PFSK-1 (cell line): ENCODE data around the gene CMIP.

ENCODE experiments used
- FOXP2 ChIP-seq: optimal IDR thresholded peaks from 2 replicates; pipeline ENCODE3; 2011; ENCODE audit warnings: borderline replicate concordance, control low read depth, inconsistent platforms; ENCODE audit not compliant: insufficient read depth; ENCODE audit errors: extremely low read length, extremely low read depth
- POLR2AphosphoS5 ChIP-seq: IDR thresholded peaks from 2 replicates; pipeline ENCODE4 v1.6.1; 2012; ENCODE audit warnings: low read depth, mild to moderate bottlenecking, control low read depth, low read length, moderate library complexity
- SIN3A ChIP-seq: IDR thresholded peaks from 2 replicates; pipeline ENCODE4 v1.6.1; 2012; ENCODE audit warnings: mild to moderate bottlenecking, low read length, moderate library complexity, borderline replicate concordance; ENCODE audit not compliant: insufficient read depth
- TAF1 ChIP-seq: IDR thresholded peaks from 2 replicates; pipeline ENCODE4 v1.6.1; 2012; ENCODE audit warnings: low read length, control low read depth, borderline replicate concordance; ENCODE audit not compliant: insufficient read depth
- TF ChIP-seq, protein P1 (sequence below), 2 experiments: IDR thresholded peaks; 2 replicates each; pipeline versions ENCODE4 v1.6.1 to v1.8.0; 2011 to 2012; ENCODE audit warnings: low read depth in 2 of 2, low read length in 2 of 2, control low read depth in 1 of 2, inconsistent platforms in 1 of 2, mild to moderate bottlenecking in 1 of 2, moderate library complexity in 1 of 2; ENCODE audit not compliant: insufficient read depth in 1 of 2

DNA sequence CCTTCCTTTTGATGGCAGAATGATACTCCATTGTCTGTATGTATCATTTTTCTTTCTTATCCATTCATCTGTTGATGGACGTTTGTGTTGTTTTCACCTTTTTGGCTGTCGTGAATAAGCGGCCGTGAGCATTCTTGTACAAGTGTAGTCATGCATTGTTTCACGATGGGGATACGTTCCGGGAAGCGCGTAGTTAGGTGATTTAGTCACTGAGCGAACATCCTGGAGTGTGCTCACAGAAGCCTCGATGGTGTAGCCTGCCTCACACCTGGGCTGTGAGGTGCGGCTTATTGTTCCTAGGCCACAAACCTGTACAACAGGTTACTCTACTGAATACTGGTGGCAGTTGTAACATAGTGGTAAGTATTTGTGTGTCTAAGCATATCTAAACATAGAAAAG, 136.5 kb downstream of the CMIP start:
- TF ChIP-seq SIN3A: no peak
- TF ChIP-seq POLR2AphosphoS5: no peak
- TF ChIP-seq, protein P1, sequence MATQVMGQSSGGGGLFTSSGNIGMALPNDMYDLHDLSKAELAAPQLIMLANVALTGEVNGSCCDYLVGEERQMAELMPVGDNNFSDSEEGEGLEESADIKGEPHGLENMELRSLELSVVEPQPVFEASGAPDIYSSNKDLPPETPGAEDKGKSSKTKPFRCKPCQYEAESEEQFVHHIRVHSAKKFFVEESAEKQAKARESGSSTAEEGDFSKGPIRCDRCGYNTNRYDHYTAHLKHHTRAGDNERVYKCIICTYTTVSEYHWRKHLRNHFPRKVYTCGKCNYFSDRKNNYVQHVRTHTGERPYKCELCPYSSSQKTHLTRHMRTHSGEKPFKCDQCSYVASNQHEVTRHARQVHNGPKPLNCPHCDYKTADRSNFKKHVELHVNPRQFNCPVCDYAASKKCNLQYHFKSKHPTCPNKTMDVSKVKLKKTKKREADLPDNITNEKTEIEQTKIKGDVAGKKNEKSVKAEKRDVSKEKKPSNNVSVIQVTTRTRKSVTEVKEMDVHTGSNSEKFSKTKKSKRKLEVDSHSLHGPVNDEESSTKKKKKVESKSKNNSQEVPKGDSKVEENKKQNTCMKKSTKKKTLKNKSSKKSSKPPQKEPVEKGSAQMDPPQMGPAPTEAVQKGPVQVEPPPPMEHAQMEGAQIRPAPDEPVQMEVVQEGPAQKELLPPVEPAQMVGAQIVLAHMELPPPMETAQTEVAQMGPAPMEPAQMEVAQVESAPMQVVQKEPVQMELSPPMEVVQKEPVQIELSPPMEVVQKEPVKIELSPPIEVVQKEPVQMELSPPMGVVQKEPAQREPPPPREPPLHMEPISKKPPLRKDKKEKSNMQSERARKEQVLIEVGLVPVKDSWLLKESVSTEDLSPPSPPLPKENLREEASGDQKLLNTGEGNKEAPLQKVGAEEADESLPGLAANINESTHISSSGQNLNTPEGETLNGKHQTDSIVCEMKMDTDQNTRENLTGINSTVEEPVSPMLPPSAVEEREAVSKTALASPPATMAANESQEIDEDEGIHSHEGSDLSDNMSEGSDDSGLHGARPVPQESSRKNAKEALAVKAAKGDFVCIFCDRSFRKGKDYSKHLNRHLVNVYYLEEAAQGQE (IDR thresholded peaks at IDR 0.05; ENCODE audit: insufficient read depth in 1 of 2, low read depth in 2 of 2, low read length in 2 of 2): no peak
- no peak for TF ChIP-seq TAF1
- no peak for TF ChIP-seq FOXP2
